HG03045 (cell line): ENCODE measurements around the gene CCNYL1.
"Not testable (repeated sequence)": the region's sequence is repeated elsewhere in the genome, so short reads cannot be mapped to it uniquely, and the experiment has no call there.

ENCODE experiments used
- ATAC-seq: cut with Tn5 transposase; IDR thresholded peaks from one replicate; pipeline ENCODE4 v1.9.1; 2021; ENCODE audit warnings: mild to moderate bottlenecking, moderate library complexity; ENCODE audit not compliant: unreplicated experiment

The CCNYL1 gene

DNA sequence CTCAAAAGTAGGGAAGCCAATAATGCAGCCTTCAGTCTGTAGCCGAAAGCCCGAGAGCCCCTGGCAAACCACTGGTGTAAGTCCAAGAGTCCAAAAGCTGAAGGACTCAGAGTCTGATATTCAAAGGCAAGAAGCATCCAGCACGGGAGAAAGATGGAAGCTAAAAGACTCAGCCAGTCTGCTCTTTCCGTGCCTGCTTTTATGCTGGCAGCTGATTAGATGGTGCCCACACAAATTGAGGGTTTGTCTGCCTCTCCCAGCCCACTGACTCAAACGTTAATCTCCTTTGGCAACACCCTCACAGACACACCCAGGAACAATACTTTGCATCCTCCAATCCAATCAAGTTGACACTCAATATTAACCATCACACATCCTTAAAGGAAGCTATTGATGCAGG is 14.5 kb upstream of the CCNYL1 start:
- ATAC-seq, result not testable (repeated sequence)

DNA sequence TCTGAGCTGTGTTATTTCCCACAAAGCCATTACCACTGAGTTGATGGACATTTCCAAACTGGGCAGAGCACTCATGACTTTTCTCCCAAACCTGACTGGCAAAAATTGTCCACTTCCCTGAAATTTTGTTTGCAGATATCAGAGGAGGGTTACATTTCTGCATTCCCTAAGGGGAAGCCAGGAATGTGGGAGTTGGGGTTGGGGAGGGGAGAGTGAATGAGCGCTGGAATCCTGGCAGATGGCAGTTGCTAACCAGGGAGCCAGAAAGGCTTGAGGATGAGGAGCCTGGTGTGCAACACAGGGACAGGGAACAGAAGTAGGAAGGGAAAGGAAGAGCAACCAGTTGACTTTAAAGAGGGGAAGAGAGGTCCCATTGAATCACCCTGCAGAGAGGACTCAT is 14.0 kb upstream of the CCNYL1 start:
- no peak for ATAC-seq

DNA sequence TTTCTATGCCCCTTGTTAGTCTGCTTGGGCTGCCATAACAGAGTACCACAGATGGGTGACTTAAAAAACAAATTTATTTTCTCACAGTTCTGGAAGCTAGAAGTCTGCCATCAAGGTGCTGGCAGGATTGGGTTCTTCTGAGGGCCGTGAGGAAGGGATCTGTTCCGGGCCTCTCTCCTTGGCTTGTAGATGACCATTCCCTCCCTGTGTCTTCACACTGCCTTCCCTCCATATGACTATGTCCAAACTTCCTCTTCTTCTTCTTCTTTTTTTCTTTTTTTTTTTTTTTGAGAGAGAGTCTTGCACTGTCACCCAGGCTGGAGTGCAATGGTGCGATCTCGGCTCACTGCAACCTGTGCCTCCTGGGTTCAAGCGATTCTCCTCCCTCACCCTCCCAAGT is 13.1 kb upstream of the CCNYL1 start:
- ATAC-seq, result no peak

DNA sequence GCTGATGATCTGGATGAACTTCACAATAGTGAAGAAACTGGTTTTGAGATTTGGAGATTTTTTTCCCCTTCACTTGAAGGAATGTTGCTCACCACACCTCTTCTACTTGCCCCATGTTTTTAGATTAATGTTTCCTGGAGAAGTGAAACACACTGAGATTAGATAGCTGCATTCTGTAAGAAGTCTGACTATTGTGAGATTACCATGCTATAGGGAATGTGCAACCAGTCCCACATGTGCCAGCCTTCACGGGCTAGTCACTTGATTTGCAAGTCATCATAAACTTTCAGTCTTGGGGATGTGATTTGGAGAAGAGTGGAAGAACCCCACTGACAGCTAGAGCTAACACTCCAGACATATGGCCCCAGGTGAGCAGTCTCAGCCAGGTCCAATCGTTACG is 7.4 kb upstream of the CCNYL1 start:
- no peak for ATAC-seq

DNA sequence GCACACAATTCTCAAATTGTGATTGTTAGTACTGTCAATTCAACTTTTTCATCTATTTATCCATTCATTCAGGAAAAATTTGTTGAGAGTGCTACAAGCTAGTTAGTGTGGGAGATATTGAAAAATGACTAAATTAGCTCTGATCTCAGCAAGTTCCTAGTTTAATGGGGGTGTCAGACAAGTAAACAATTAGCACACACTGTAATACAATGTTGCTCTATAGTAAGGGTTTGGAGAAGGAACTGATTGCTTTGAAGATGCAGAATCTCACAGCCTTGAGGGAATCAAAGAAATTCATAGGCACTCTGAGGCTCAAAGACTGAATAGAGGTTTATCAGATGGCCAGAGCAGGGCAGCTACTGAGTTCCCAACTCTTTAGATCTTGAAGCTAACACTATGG is 6.8 kb upstream of the CCNYL1 start:
- ATAC-seq, result no peak

GRCh38 chr2:207706936-207707860 is 4.2 kb upstream of the CCNYL1 start:
- no peak for ATAC-seq

- peak; percentile 25 for ATAC-seq
These were observed 500 bp downstream of the CCNYL1 start for GRCh38 chr2:207711750-207712530.

- no peak for ATAC-seq
These were observed 4.6 kb downstream of the CCNYL1 start for GRCh38 chr2:207716056-207716455.

GRCh38 chr2:207718521-207718920 is 7.1 kb downstream of the CCNYL1 start:
- no peak for ATAC-seq

DNA sequence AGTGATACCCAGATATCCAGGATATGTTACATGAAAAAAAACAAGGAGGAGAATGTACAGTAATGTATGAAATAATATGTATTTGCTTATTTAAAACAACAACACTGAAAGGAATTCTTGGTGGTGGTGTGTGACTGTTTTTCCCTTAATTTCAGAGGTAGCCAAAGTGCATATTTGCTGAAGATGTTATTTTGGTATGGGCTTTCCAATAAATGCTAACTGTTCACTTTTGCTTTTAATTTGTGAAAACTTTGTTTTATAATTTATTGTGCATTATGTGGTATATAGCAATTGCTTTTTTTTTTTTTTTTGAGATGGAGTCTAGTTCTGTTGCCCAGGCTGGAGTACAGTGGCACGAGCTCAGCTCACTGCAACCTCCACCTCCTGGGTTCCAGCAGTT is 7.6 kb downstream of the CCNYL1 start:
- no peak for ATAC-seq

GRCh38 chr2:207719655-207720054 is 8.2 kb downstream of the CCNYL1 start:
- ATAC-seq, result not testable (repeated sequence)

- ATAC-seq, result no peak
These were observed 9.2 kb downstream of the CCNYL1 start for GRCh38 chr2:207720517-207721187.

GRCh38 chr2:207722773-207723424 is 11.5 kb downstream of the CCNYL1 start:
- no peak for ATAC-seq

GRCh38 chr2:207723425-207723787 is 12.0 kb downstream of the CCNYL1 start:
- ATAC-seq, result not testable (repeated sequence)

DNA sequence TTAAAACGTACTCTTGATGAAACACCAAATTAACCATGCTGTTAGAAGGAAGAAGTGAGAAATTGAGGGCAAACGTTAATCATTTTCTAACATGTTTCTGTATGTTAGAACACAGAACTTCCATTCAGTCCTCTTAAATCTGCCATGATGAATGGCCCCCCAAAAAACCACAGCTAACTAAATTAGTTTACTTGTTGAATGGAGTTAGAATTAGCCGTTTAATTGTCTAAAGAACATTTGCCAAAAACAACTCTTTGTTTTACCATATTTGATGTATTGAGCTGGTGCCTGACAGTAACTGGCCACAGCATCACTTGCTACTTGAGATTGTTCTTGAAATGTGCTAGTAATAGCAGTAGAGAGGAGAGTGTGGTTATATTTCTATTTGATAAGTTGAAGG is 12.7 kb downstream of the CCNYL1 start:
- ATAC-seq, result no peak

DNA sequence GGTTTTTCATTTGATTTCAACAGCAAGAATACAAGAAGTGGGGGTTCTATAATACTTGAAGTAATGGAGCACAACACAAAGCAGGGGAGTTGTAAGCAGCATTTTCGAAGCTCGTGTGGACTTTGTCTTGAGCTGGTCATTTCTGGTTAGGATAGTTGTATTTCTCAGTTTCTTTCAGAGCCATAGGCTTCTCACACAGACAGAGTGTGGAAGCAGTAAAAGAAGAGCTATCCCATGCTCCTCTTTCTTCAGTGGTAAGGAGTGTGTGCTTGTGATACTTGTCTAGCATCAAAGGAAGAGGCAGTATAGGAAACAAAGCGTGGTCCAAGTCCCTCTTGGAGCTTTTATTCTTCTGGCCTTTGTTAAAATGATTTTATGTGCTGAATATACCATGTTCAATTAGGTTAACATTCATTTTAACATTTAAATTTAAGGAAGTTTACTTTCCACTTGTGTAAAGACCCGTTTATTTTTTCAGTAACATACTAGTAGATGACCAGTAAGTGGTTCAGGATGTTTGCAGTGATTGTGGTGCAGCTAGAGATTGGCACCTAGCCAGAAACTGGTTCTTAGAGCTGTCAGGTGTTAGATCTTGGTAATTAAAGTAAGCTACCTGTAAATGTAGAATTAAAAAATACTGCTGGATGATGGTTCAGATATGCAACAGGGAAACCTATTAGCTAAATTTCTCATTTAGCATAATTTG is 14.6 kb downstream of the CCNYL1 start:
- no peak for ATAC-seq

GRCh38 chr2:207727261-207727660 is 15.8 kb downstream of the CCNYL1 start:
- ATAC-seq, result no peak

- no peak for ATAC-seq
These were observed 18.1 kb downstream of the CCNYL1 start for GRCh38 chr2:207729465-207729998.

DNA sequence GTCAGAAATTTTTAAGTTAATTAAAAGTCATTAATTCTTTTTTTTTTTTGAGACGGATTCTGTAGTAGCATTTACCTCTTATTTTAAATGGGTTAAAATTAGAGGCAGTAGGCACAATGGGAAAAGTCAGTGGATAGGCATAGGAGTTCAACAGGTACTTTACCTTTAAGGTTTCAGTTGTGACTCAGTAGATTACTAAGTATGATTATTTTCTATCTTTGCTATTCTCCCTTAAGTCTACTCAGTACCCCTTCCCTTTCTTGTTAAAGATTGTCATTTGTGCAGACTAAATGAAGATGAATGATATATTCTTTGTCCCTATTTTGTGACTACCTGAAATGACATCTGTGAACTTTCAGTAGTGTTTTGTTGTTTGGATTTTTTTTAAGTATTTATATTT is 19.7 kb downstream of the CCNYL1 start:
- ATAC-seq, result no peak

- no peak for ATAC-seq
These were observed 22.3 kb downstream of the CCNYL1 start for GRCh38 chr2:207733597-207734240.
